Panc1 (cell line): Measurements from ENCODE around the gene EP400.

Experiments
- CTCF ChIP-seq: fragments of 450-650 bp; IDR thresholded peaks from 2 replicates; pipeline ENCODE4 v1.5.1; 2017; ENCODE audit warnings: mild to moderate bottlenecking
- POLR2AphosphoS5 ChIP-seq: IDR thresholded peaks from 2 replicates; pipeline ENCODE4 v1.6.1; 2012; ENCODE audit warnings: mild to moderate bottlenecking, low read depth, low read length, moderate library complexity

- TF ChIP-seq CTCF (no peak), POLR2AphosphoS5 (no peak)
These were observed 164.9 kb downstream of the EP400 start for GRCh38 chr12:132114667-132115066.
